Stimulated activated CD4-positive, alpha-beta T cell treated with anti-CD3 and anti-CD28 coated beads, Interleukin-15, amount 100 ng/mL, for 24 hours (primary cell): Measurements from ENCODE around the gene DCAF11.

ENCODE experiments used
- DNase-seq: peaks from one replicate; pipeline ENCODE4 v3.0.0-alpha.2; 2020

Gene DCAF11

DNA sequence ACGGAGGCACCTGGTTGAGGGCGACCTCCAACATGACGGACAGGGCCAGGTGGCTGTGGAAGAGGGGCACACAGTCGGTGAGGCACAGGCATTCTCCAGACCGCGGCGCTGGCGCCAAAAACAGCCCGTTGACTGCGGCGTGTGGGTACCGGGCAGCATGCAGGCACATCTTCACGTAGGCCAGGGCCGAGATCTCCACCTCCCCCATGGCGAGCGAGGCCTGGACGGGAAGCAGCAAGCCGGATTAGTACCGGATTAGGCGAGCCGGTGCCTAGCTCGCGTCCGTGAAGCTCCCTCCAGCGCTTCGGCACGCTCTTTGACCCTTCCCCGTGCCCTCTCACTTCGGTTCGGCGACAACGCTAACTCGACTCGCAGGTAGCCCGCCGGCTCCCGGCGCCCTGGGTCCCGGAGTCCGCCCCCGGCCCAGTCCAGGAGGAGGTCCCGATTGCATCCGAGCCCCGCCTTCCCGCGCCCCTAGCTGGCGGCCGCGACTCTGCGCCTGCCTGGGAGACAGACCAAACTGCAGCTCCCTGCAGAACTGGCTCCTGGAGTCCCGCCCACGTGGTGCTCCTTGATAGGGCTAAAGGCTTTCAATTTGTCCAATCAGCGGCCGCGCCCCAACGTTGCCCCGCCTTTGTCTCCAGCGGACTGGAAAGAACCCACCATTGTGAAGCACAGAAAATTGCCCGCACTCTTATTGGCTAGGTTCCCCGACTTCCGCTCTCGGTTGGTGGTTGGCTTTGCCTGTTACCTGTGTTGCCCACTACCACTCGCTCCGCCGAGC, 26.7 kb downstream of the DCAF11 start, which contains the start of gene EMC9:
Gene EMC9 (minus strand): TSS at position 495 of the 784 bp plus-strand sequence. CDS start 287 bp downstream, at position 208.
- DNase-seq, result peak; percentile 100

GRCh38 chr14:24143511-24143910, 28.9 kb downstream of the DCAF11 start:
- no peak for DNase-seq

- DNase-seq, result no peak
These were observed 29.9 kb downstream of the DCAF11 start for GRCh38 chr14:24144451-24144850.

DNA sequence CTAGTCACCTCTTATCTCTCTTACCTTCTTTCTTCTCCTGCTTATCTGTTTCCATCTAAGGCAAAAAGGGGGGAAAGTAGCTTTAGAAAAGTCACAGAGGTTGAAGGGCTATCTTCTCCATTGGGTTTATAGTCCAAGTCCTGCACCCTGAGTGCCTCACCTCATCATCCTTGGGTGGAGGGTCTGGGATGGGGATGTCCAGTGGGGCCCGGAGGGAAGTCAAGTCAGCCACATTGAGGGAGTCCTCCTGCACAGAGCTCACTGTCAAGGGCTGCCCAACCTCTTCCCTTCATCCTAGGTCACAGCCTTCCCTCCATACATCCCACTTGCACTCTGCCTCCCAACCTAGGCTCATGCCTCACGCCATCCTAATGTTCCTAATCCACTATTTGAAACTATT, 30.6 kb downstream of the DCAF11 start:
- no peak for DNase-seq

DNA sequence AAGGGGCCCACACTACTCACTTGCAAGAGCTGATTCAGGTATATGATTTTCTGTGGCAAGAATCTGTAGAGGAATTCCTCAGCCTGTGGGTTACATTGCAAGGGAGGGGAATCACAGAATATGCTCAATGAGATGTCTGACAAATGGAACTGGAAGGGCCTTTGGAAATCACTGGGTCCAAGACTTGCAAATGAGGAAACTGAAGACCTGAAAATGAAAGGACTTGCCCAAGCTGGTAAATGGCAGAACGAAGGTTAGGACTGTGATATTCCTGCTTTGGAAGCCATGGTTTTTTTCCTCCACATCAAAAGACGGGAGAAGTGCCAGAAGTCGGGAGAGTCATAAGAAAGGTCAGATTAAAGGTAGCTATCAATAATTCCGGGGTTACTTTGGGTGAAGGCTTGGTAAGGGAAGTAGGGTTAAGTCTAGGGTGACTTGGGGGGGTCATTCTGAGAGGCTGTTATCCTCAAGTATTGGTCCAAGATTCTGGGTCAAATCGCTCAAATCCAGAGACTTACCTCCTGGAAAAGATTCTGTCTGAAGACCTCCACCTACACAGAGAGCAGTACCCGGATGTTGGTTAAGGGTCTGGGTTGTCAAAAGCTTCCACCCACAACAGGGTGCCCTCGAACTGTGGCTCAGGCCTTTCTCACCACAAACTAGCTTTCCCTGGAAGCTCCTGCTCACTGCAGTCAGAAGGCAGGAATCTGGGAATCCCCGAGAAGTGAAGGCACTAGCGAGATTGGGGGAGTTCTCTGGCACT, 31.3 kb downstream of the DCAF11 start:
- DNase-seq, result no peak

DNA sequence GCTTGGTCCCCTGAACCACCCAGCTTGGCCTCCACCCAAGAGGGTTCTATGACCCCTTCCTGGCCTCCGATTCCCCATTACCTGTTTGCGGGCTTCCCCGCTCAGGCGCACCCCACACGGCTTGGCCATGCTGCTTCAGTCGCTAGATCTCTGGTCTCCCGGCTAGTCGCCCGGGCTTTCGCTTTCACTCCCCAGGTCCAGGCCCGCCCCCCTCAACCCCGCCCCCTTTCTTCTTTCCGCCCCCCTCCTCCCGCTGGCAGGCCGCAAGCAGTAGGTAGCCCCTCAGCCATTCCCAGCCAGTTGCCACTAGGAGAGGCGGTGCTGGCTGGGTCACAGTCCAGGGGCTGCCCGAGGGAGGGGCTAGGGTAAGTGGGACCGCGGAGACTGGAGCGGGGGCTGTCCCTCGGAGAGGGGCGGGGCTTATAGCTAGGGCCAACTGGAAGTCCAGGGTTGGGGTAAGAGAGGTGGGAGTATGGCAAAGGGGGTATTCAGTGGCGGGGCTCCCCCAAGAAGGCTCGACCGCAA, 31.9 kb downstream of the DCAF11 start, which contains the start of gene PSME2:
Gene PSME2 (minus strand): TSS at position 158 of the 525 bp plus-strand sequence. CDS start 29 bp downstream, at position 129.
- peak; percentile 97 for DNase-seq

- peak; percentile 100 for DNase-seq
These were observed 32.6 kb downstream of the DCAF11 start, which contains the start of gene RNF31 for GRCh38 chr14:24146978-24147760. Gene RNF31 (plus strand): TSS chr14:24147498. CDS start chr14:24147699, 201 bp downstream.

DNA sequence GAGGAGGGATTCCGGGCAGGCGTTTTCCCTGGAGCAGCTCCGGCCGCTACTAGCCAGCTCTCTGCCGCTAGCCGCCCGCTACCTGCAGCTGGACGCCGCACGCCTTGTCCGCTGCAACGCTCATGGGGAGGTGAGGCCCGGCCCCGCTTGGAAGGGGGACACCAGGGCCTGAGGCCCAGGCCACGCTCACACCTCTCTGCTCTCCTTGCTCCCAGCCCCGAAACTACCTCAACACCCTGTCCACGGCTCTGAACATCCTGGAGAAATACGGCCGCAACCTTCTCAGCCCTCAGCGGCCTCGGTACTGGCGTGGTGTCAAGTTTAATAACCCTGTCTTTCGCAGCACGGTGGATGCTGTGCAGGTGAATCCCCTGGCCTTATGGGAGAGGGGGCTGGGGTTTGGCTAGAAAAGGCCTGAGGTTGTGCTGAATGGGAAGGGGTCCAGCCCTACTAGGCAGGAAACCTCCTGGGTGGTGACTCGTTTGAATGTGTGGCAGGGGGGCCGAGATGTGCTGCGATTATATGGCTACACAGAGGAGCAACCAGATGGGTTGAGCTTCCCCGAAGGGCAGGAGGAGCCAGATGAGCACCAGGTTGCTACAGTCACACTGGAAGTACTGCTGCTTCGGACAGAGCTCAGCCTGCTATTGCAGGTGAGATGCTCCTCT, 33.3 kb downstream of the DCAF11 start:
- DNase-seq, result no peak

DNA sequence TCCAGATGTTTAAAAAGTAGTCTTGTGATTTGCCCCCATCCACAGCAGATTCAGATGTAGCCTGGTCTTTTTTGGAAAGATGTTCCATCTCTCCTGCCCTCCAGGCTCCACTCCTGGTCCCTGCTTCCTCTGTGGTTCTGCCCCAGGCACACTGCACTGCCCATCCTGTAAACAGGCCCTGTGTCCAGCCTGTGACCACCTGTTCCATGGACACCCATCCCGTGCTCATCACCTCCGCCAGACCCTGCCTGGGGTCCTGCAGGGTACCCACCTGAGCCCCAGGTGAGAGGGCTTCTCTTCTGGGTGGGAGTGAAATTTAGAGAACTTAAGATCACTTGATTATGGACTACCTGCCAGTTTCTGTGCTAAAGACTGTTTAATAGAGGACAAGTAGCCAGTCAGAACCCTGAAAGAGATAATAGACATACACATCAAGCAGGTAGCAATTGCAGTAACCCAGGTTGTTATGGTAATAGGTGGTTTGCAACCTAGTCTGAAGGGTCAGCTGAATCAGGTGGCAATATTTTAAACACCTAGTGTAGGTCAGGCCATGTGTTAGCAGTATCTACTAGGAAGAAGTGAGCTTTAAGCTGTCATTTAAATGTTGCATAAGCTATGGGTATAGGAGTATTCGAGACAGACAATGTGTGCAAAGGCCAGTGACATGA, 34.9 kb downstream of the DCAF11 start:
- DNase-seq, result no peak

GRCh38 chr14:24150061-24150460, 35.5 kb downstream of the DCAF11 start:
- DNase-seq, result no peak

DNA sequence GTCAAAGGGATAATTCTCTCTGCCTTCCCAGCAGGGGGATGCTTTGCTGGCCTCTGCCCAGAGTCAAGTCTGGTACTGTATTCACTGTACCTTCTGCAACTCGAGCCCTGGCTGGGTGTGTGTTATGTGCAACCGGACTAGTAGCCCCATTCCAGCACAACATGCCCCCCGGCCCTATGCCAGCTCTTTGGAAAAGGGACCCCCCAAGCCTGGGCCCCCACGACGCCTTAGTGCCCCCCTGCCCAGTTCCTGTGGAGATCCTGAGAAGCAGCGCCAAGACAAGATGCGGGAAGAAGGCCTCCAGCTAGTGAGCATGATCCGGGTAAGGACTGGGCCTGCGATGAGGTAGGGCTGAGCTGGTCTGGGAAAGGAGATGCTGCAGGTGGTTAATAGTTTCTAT, 36.0 kb downstream of the DCAF11 start:
- DNase-seq, result no peak

DNA sequence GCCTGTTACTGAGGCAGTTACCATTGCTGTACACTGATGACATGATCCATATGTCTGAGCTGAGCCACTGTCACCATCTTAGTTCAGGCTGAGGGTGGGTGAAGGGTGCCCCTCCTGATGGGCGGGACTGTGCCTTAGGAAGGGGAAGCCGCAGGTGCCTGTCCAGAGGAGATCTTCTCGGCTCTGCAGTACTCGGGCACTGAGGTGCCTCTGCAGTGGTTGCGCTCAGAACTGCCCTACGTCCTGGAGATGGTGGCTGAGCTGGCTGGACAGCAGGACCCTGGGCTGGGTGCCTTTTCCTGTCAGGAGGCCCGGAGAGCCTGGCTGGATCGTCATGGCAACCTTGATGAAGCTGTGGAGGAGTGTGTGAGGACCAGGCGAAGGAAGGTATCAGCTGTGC, 36.4 kb downstream of the DCAF11 start:
- no peak for DNase-seq

- no peak for DNase-seq
These were observed 37.0 kb downstream of the DCAF11 start for GRCh38 chr14:24151404-24152080.

DNA sequence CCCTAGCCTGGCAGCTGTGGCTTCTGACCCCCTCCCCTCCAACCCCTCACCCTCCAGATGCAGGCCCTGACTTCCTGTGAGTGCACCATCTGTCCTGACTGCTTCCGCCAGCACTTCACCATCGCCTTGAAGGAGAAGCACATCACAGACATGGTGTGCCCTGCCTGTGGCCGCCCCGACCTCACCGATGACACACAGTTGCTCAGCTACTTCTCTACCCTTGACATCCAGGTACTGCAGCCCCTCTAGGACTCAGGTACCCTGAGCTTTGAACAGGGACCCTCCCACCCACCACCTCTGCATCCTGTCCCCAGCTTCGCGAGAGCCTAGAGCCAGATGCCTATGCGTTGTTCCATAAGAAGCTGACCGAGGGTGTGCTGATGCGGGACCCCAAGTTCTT, 40.5 kb downstream of the DCAF11 start:
- DNase-seq, result no peak

- no peak for DNase-seq
These were observed 42.3 kb downstream of the DCAF11 start for GRCh38 chr14:24156840-24157239.

GRCh38 chr14:24157331-24157730, 42.8 kb downstream of the DCAF11 start:
- no peak for DNase-seq

DNA sequence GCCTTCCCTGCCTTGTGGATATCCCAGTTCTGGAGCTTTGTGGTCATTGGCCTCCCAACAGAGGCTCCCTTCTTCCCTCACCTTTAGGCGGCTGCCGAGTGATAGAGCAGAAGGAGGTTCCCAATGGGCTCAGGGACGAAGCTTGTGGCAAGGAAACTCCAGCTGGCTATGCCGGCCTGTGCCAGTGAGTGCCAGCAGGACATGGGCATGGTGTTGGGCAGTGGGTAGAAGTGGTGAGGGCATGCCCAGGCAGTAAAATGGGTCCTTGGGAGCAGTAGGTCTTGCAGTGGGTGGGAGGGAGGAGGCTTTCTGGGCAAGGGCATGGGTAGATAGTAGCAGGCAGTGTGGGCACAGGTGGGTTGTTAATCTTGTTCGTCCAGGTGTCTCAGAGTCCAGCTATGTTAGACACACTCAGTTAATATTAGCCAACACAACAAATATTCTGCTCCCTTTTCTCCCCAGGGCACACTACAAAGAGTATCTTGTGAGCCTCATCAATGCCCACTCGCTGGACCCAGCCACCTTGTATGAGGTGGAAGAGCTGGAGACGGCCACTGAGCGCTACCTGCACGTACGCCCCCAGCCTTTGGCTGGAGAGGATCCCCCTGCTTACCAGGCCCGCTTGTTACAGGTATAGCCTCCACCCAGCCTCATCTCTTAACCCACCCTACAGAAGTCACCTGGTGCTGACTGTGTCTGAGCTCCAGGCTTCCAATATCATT, 45.4 kb downstream of the DCAF11 start:
- no peak for DNase-seq

DNA sequence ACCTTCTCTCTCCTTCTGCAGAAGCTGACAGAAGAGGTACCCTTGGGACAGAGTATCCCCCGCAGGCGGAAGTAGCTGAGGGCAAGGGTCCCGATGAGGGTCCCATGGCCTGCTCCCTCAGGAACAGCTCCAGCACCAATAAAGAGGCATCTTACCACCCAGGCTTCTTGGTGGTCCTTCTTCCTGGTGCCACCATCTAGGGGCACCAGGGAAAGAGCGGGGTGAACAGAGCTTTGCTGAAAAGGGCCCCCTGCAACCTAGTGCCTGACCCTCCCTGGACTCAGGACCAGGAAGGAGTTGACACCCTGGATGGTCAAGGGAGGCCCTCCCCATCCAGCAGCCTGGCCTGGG, 45.9 kb downstream of the DCAF11 start:
- no peak for DNase-seq

DNA sequence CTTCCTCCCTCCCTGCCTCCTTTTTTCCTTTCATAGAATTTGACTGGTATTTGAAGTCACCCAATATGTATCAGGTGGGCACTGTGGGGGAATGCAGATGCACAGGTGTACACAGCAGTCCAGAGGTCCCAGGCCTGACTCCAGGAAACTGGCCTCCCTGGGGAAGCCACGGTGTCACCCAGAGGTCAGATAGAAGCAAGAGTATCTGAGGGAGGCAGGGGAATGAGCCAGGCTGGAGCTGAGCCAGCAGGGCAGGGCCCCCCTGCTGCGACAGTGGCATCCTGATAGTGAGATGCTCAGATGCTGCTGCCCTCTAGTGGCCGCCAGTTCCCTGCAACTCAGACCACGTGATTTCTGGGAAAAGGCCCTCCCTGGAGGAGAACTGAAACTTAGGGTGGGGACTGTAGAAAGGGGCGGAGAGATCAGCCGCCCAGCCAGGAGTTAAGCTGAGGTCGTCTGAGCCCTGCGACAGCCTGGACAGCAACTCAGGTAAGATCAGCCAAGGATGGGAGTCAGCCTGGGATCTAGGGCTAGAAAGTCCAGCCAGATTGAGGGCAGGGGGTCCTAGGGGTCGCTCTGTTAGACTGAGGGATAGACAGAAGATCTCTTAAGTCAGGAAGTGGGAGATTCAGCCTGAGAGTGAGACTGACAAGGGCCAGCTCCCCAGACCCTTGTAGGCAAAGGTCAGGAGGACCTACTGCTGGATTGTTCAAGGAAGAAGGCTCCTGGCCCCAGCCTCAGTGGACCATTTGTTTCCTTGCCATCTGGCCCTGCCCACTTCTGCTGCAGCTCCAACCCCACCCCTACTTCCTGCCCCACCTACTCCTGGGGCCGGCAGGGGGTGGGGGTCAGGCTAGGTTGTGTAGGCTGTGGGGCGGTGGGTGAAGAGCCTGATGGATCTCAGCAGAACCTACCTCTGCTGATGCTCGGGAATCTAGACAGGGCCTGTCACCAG, 46.5 kb downstream of the DCAF11 start, which contains the start of gene IRF9:
Gene IRF9 (plus strand): TSS at position 416 of the 955 bp plus-strand sequence. CDS start 880 bp downstream, outside the sequence.
- DNase-seq, result peak; percentile 96
